ELR (cell line): Measurements from ENCODE around the gene ABCA2.

Experiments used
- DNase-seq: peaks from one replicate; pipeline ENCODE4 v3.0.0-alpha.2; 2015; ENCODE audit warnings: low read depth

Gene ABCA2

DNA sequence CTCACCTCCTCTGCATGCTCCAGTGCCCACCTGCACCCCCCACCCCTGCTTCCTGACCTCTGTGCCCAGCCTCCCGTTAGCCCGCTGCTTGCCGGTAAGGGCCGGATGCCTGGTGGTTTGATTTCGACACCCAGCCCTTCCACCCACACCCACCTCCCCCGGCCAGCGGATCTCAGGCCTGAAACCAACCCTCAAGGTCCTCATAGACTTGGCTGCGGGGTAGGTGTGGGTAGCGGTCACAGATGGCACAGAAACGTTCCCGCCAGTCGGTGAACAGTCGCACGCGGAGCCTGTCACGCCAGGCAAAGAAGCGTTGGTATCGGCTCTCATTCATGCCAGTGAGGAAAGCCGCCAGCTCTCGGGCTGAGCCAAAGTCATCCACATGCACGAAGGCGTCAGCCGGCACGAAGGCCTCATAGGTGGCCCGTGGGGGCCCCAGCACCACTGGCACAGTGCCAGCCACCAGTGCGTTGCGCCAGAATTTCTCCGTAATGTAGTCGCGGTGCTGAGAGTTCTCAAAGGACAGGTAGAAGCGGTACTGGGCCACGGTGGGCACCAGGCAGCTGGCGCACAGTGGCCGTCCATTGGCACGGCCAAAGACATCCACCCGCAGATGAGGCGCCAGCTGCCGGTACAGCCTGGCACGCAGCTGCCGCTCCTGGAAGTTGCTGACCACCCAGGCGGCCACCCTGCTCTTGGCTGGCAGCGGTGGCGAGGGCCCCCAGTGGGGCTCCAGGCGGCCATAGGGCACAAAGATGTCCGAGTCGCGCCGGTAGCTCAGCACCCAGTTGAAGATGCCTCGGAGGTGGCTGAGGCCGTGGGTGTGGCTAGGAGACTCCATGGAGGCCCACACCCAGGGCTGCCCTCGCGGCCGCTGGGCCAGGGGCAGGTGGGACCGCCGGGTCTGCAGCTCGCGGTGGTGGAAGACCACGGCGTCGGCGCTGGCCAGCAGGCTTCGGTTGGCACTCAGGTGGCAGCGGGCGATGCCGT is 2.8 kb upstream of the ABCA2 start:
- DNase-seq: no peak

GRCh38 chr9:137030006-137030405 is 2.0 kb upstream of the ABCA2 start:
- DNase-seq: no peak

DNA sequence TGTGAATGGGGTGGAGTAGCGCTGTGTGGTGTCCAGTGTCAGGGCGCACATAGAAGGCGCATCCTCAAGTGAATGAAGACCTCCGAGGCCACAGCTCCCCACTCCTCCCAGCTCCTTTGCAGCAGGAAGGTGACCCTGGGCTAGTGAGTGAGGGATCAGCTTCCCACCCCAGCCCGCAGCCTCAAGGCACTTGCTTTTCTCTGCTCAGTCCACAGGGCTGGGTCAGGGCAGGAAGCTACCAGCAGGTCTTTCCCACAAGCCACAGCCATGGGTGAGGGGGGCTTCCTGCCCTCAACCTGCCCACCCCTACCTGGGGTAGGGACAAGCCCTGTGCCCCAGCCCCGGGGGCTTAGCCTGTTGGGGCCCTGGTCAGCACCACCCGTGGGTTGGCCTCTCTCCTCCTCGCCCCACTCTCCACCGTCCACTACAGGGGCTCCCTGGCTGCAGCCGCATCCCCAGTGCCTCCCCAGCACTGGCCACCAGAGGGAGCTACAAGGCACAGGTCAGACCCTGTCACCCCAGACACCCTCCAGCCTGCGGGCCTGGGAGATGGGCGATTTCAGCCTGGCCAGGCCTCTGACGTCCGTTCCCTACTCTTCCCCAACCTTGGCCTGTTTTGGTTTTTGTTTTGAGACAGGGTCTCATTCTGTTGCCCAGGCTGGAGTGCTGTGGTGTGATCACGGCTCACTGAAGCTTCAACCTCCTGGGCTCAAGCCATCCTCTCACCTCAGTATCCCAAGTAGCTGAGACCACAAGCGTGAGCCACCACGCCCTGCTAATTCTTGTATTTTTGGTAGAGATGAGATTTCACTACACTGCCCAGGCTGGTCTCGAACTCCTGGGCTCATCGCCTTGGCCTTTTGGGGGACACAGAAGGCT is 1.3 kb upstream of the ABCA2 start:
- peak; percentile 75 for DNase-seq

DNA sequence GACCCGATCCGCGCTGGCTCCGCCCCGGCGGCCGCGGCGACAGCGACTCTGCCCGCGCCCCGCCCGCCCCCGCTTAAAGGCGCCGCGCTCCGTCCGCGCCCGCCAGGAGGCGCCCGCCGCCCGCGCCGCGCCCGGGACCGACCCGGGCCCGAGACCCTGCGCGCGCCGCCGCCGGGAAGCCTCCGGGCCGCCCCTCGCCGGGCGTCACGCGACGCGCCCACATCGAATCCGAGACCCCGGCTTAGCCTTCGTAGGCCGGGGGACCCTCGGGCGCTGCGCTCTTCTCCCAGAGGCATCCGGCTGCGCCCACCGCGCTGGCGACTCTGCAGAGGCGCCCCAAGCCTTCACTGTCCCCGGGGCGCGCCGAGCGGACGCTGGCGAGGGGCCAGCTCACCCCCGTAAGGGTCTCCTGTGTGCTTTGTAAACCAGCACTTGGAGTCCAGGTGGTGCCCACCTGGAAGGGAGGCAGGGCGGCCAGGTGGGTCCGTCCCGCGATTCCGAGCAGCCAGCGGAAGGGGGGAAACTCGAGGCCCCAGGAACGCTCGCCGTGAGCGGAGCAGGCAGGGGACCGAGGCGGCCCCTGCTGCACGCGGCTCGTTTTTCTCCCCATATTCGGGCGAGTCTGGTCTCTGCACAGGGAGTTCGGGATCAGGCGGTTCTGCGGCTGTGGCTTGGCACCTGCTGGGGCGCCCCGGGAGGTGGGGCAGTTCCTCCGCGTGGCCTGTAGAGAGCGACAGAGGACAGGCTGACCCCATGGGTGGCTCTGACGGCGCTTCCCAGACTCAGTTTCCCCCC is 423 bp upstream of the ABCA2 start:
- DNase-seq: peak; percentile 57

DNA sequence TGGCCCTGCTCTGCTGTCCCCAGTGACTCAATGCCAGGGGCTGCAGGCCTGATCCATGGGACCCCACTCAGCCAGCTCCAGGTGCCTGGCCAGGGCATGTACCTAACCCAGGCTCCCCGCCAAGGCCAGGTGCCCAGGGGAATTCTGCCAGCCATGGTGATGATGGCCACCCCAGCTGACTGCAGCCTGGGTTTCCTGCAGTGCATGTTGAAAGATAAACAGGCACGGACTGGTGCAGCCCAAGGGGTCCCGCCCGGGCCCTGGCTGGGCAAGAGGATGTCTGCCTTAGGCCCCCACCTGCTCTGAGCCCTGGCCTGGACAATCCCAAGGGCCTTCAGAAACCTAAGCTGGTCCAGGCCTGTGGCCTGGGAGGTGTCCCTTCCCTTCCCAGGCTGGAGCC is 1.2 kb downstream of the ABCA2 start:
- DNase-seq: no peak

DNA sequence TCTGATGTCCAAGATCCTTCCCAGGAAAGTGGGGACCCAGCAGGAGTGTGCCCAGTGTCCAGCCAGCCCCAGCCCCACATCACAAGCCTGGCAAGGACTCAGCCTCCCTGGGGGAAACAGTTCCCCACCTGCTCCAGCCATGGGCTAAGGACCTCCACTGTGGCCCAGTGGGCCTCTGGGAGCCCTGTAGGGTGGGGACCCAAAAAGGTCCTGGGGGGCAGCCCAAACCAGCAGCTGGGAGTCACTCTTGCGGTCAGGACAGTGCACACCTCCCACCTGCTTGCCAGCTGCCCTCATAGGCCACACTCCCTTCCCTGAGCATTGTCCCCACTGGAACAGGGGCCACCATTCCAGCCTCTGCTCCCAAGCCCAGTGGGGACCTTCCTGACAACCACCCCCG is 1.7 kb downstream of the ABCA2 start:
- DNase-seq: no peak

DNA sequence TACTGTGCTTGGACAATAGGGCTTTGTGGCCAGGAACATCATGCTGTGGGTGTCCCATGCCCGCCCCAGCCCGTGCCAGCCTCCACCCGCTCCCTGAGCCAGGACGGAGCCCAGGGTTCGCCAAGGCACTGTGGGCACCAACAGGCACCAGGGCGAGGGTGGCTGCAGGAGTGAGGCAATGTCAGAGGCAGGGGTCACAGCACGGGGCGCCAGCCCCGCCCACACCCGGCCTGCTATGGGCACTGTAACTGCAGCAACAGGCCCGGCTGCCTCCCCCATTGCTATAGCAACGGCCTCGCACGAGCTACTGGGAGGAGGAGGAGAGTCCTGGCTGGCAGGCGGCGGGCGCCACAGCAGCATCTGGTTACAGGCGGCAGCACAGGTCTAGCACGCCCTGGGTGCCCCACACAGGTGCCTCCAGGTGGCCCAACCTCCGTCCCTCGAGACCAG is 2.5 kb downstream of the ABCA2 start:
- DNase-seq: no peak

- no peak for DNase-seq
Measured at GRCh38 chr9:137023583-137023991, 4.5 kb downstream of the ABCA2 start.

- DNase-seq: no peak
Measured at GRCh38 chr9:137023157-137023556, 4.9 kb downstream of the ABCA2 start.

DNA sequence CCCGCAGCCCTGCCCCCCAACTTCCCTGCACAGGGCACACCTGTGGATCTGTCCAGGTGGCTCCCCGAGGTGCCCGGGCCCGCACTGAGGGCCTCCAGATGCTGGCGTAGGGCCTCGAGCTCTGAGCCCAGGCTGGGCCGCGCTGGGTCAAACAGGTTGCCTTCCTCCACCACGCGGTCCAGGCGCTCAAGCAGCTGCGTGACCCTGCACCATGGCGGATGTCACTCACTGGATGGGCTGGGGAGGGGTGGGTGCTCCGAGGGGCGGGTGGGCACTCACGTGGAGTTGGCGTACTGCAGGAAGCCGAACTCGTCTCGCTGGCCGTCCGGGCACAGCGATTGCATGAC is 5.4 kb downstream of the ABCA2 start:
- no peak for DNase-seq

DNA sequence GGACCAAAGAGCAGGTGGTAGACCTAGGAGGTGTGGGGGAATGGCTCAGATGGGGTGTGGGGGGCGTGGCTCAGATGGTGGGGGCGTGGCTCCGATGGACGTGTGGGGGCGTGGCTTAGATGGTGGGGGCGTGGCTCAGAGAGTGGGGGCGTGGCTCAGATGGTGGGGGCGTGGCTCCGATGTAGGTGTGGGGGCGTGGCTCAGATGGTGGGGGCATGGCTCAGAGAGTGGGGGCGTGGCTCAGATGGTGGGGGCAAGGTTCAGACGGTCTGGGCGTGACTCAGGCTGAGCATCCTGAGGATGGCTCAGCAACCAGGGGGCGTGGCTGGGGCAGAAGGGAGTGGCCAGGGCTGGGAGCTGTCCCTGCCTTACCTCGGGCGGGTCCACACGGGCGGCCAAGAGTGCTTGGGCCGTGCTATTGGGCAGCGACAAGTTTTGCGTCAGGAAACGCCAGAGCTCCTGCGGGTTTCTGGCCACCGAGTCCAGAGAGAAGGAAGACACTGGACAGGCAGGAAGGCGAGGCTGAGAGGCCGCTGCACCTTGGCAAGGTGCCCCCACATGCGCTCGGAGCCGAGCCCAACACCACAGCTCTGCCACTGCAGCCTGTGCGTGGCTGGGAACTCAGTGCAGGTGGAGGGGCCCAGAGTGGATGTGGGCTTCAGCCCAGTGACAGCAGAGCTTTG is 5.9 kb downstream of the ABCA2 start:
- peak; percentile 92 for DNase-seq

DNA sequence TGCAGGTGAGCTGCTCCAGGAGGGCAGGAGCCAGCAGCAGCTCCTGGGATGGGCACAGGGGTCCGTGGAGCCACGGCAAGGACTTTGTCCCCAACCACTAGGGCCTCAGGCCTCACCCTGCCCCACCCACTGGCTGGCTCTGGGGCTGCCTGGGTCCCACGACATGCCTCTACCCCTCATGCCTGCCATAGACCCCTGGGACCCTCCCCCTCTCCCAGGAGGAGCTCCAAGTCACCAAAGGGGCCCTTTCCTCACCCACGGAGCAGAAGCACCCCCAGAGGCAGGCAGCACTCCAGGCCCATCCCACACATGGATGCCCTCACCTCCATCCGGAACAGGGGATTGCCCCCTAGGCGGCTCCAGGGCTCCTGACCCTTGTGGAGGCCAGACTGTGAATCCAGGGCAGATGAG is 6.5 kb downstream of the ABCA2 start:
- no peak for DNase-seq

DNA sequence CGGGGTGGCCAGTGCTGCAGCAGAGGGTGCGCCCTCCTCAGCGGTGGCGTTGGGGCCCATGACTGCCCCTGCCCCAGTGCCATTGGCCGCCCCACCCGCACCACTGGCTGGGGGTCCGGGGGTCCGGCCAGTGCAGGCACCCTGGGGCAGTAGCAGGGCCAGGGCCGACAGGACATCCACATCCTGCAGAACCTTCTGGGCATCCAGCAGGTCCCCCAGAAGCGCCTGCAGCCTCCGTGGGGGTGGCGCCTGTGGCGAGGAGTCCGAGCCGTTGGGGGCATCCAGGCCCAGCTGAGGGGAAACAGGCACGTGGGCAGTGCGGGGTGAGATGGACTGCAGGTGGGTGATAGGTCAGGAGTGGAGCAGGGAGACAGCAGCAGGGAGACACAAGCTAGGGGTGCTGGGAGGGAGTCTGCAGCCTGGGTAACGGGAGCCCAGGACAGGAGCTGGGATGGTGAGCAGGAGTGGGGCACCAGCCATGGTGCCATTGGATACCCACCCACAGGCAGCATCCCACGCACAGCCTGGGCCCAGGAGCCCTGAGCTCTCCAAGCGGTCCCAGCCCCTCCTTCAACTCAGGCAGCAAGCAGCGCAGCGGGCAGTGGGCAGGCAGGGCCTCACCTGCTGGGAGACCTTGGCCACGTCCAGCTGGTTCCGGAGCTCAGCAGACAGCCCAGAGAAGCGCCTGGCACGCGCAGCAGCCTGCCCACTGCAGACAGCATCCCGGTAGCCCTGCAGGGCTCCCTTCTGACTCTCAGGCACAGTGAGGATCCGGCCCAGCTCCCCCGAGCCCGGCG is 7.1 kb downstream of the ABCA2 start:
- no peak for DNase-seq

DNA sequence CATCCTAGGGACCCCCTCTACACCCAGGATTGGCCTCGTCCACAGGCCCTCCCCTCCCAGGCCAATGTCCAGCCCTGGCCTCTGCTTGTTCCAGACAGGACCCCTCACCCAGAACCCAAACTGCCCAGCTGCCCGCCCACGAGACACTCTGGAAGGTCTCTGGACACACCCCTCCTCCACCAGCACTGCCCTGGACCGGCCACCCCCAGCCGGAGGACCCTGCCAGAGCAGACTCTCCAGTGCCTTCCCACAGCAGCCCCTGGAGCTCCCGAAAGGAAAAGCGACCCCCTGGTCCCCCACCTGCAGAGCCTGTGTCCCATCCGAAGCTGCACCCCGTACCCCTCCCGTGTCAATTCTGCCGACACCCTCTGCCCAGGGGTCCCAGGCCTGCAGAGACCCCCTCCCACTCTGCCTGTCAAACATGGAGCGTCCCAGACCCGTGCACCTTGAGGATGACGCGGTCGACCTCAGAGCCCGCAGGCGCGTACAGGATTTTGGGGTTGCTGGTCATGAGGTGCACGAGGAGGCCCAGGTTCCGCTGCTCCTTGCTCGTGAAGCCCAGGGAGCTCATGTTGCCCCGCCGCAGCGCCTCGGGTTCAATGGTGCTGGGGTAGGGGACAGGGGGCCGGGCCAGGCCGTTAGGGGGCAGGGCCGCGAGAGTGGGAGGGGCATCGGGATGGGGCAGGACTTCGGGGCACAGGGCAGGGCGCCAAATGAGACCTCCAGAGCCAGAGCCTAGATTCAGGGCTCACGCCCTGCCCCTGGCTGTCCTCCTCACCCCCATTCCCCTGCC is 8.0 kb downstream of the ABCA2 start:
- no peak for DNase-seq

GRCh38 chr9:137018761-137019559 is 9.1 kb downstream of the ABCA2 start:
- DNase-seq: no peak

- no peak for DNase-seq
Measured at GRCh38 chr9:137017791-137018497, 10.1 kb downstream of the ABCA2 start.

- DNase-seq: no peak
Measured at GRCh38 chr9:137017071-137017470, 11.0 kb downstream of the ABCA2 start.

- no peak for DNase-seq
Measured at GRCh38 chr9:137016436-137016835, 11.6 kb downstream of the ABCA2 start.
